H9 (cell line): ENCODE data around the gene TMEM163. TPM values are rescaled to one million over a fixed set of nuclear protein-coding genes. Genes with fewer than 3 reads are reported as not detected.

ENCODE experiments used
- DNase-seq: peaks from one replicate; pipeline ENCODE4 v3.0.0-alpha.2; 2017
- H2AFZ ChIP-seq: one replicate; pipeline ENCODE4 v1.6.1; 2013; ENCODE audit warnings: mild to moderate bottlenecking, low read length, control low read depth, moderate library complexity
- H2AK5ac ChIP-seq: 2 replicates; pipeline ENCODE4 v1.6.1; 2013; ENCODE audit warnings: low read length, control low read depth, mixed read lengths; ENCODE audit not compliant: insufficient read length
- H2BK120ac ChIP-seq: one replicate; pipeline ENCODE4 v1.6.1; 2013; ENCODE audit warnings: low read depth, mild to moderate bottlenecking, low read length, control low read depth, inconsistent platforms; ENCODE audit not compliant: poor library complexity, severe bottlenecking
- H2BK12ac ChIP-seq: 2 replicates; pipeline ENCODE4 v1.6.1; 2013; ENCODE audit warnings: low read length, control low read depth, mixed read lengths, low read depth; ENCODE audit not compliant: insufficient read length
- H2BK15ac ChIP-seq: 2 replicates; pipeline ENCODE4 v1.6.1; 2013; ENCODE audit warnings: low read depth, low read length, control low read depth
- H2BK20ac ChIP-seq: one replicate; pipeline ENCODE4 v1.6.1; 2013; ENCODE audit warnings: low read depth, mild to moderate bottlenecking, low read length, control low read depth, inconsistent platforms; ENCODE audit not compliant: poor library complexity, severe bottlenecking
- H2BK5ac ChIP-seq: 2 replicates; pipeline ENCODE4 v1.6.1; 2013; ENCODE audit warnings: low read length, control low read depth, mixed read lengths; ENCODE audit not compliant: insufficient read length
- H3K14ac ChIP-seq: 2 replicates; pipeline ENCODE4 v1.6.1; 2013; ENCODE audit warnings: low read length, control low read depth; ENCODE audit not compliant: insufficient read depth
- H3K18ac ChIP-seq: 2 replicates; pipeline ENCODE4 v1.6.1; 2013; ENCODE audit warnings: low read depth, mild to moderate bottlenecking, mixed read lengths, low read length, control low read depth; ENCODE audit not compliant: insufficient read length
- H3K23ac ChIP-seq: 2 replicates; pipeline ENCODE4 v1.6.1; 2013; ENCODE audit warnings: low read length, control low read depth, mixed read lengths, low read depth; ENCODE audit not compliant: insufficient read length
- H3K23me2 ChIP-seq: 2 replicates; pipeline ENCODE4 v1.6.1; 2013; ENCODE audit warnings: low read depth, mild to moderate bottlenecking, mixed read lengths, low read length, control low read depth; ENCODE audit not compliant: insufficient read length, poor library complexity, severe bottlenecking
- H3K27ac ChIP-seq: 2 replicates; pipeline ENCODE4 v1.5.1; 2013; ENCODE audit warnings: low read length, control low read depth, mixed read lengths, low read depth; ENCODE audit not compliant: insufficient read length
- H3K27me3 ChIP-seq: 2 replicates; pipeline ENCODE4 v1.6.1; 2013; ENCODE audit warnings: low read length, control low read depth, inconsistent platforms; ENCODE audit not compliant: insufficient read depth
- H3K4ac ChIP-seq: 2 replicates; pipeline ENCODE4 v1.6.1; 2013; ENCODE audit warnings: low read depth, mild to moderate bottlenecking, control low read depth, inconsistent platforms, low read length, moderate library complexity
- H3K4me1 ChIP-seq: 2 replicates; pipeline ENCODE4 v1.6.1; 2013; ENCODE audit warnings: low read length, control low read depth, inconsistent platforms; ENCODE audit not compliant: insufficient read depth
- H3K4me2 ChIP-seq: 2 replicates; pipeline ENCODE4 v1.6.1; 2013; ENCODE audit warnings: low read length, control low read depth, mixed read lengths; ENCODE audit not compliant: insufficient read length, insufficient read depth
- H3K56ac ChIP-seq: 2 replicates; pipeline ENCODE4 v1.6.1; 2013; ENCODE audit warnings: low read depth, mild to moderate bottlenecking, mixed read lengths, low read length, control low read depth; ENCODE audit not compliant: insufficient read length
- H3K79me1 ChIP-seq: 2 replicates; pipeline ENCODE4 v1.6.1; 2013; ENCODE audit warnings: low read depth, mild to moderate bottlenecking, moderate library complexity, low read length, control low read depth, inconsistent platforms; ENCODE audit not compliant: insufficient read depth, poor library complexity, severe bottlenecking
- H3K79me2 ChIP-seq: 2 replicates; pipeline ENCODE4 v1.6.1; 2013; ENCODE audit warnings: low read length, control low read depth, inconsistent platforms; ENCODE audit not compliant: insufficient read depth
- H3K9ac ChIP-seq: 2 replicates; pipeline ENCODE4 v1.6.1; 2013; ENCODE audit warnings: low read length, control low read depth, mixed read lengths; ENCODE audit not compliant: insufficient read length; ENCODE audit errors: extremely low read depth
- H3K9me3 ChIP-seq: one replicate; pipeline ENCODE4 v1.6.1; 2013; ENCODE audit warnings: low read depth, low read length, inconsistent platforms; ENCODE audit not compliant: control insufficient read depth
- H3T11ph ChIP-seq: one replicate; pipeline ENCODE4 v1.6.1; 2013; ENCODE audit warnings: mild to moderate bottlenecking, low read length, control low read depth, inconsistent platforms
- H4K20me1 ChIP-seq: one replicate; pipeline ENCODE4 v1.6.1; 2013; ENCODE audit not compliant: control insufficient read depth, insufficient read length, insufficient read depth
- H4K5ac ChIP-seq: 2 replicates; pipeline ENCODE4 v1.6.1; 2013; ENCODE audit warnings: low read depth, mild to moderate bottlenecking, mixed read lengths, low read length, control low read depth; ENCODE audit not compliant: insufficient read length
- H4K8ac ChIP-seq: replicated peaks from 2 replicates; pipeline ENCODE4 v1.6.1; 2013; ENCODE audit warnings: low read length, control low read depth, mixed read lengths, low read depth; ENCODE audit not compliant: insufficient read length
- H4K91ac ChIP-seq: 2 replicates; pipeline ENCODE4 v1.6.1; 2013; ENCODE audit warnings: low read depth, mild to moderate bottlenecking, moderate library complexity, mixed read lengths, low read length, control low read depth; ENCODE audit not compliant: insufficient read length
- H3K27ac Mint-ChIP-seq, 3 experiments: 2 replicates in 2 of 3; 3 replicates in 1 of 3; pipeline ENCODE4 v1.8.0; 2020 to 2021; ENCODE audit warnings: mixed read lengths in 3 of 3, mild to moderate bottlenecking in 1 of 3, moderate library complexity in 1 of 3
- H3K27me3 Mint-ChIP-seq: 2 replicates; pipeline ENCODE4 v1.8.0; 2021; ENCODE audit warnings: low read depth, mild to moderate bottlenecking, moderate library complexity, mixed read lengths
- H3K36me3 Mint-ChIP-seq, 3 experiments: 2 replicates in 2 of 3; 3 replicates in 1 of 3; pipeline ENCODE4 v1.8.0; 2020 to 2021; ENCODE audit warnings: low read depth in 3 of 3, mixed read lengths in 3 of 3; ENCODE audit not compliant: insufficient read depth in 1 of 3
- H3K4me1 Mint-ChIP-seq, 2 experiments: 2 replicates each; pipeline ENCODE4 v1.8.0; 2020; ENCODE audit warnings: mixed read lengths in 2 of 2
- H3K4me3 Mint-ChIP-seq, 2 experiments: 2 replicates in 1 of 2; 3 replicates in 1 of 2; pipeline ENCODE4 v1.8.0; 2020 to 2021; ENCODE audit warnings: mild to moderate bottlenecking in 2 of 2, mixed read lengths in 2 of 2, moderate library complexity in 1 of 2
- H3K9me3 Mint-ChIP-seq, 2 experiments: 2 replicates in 1 of 2; 3 replicates in 1 of 2; pipeline ENCODE4 v1.8.0; 2020; ENCODE audit warnings: mild to moderate bottlenecking in 2 of 2, mixed read lengths in 2 of 2, moderate library complexity in 1 of 2
- CTCF ChIP-seq: fragments of 200-600 bp; sonication (generic); conservative IDR thresholded peaks from 3 replicates; pipeline ENCODE4 v1.8.0; 2021; ENCODE audit warnings: antibody characterized with exemption, mild to moderate bottlenecking
- WGBS: extraction: QIAGEN DNeasy Blood & Tissue Kit; methylation state at CpG from one replicate; pipeline ENCODE4 v1.1.7; 2013; ENCODE audit warnings: missing lambda C conversion rate, low lambda C conversion rate, mixed read lengths; ENCODE audit not compliant: insufficient read length; ENCODE audit errors: extremely low coverage; 5-methylcytosine and 5-hydroxymethylcytosine counted together
- total RNA-seq: library from RNA; stranded (reverse); gene quantifications from 2 replicates; pipeline ENCODE4 v1.2.1, GENCODE V29; 2021

The TMEM163 gene
- total RNA-seq, 1 experiment from 2014 or later: 0.39 TPM

- H3K14ac ChIP-seq: no peak overlapping the region
- no peak overlapping the region for H3K56ac ChIP-seq
- no peak overlapping the region for H3K4ac ChIP-seq
- no peaks in the 10 kb centered on the region for H3K36me3 Mint-ChIP-seq
- no peak overlapping the region for H4K8ac ChIP-seq
- H3K4me1 ChIP-seq: no peaks in the 10 kb centered on the region
- H4K91ac ChIP-seq: no peak overlapping the region
- no peaks in the 10 kb centered on the region for H3K79me2 ChIP-seq
- no peaks in the 10 kb centered on the region for H3K27me3 ChIP-seq
- H3K79me1 ChIP-seq: no peaks in the 10 kb centered on the region
- no peaks in the 10 kb centered on the region for H3K23me2 ChIP-seq
- no peak overlapping the region for H3K4me2 ChIP-seq
- no peak overlapping the region for H3K27ac Mint-ChIP-seq
- WGBS: no CpG with 5 or more reads among the region's 3 CpGs
- no peak overlapping the region for H3T11ph ChIP-seq
- H3K4me3 Mint-ChIP-seq: no peak overlapping the region
- H3K27ac ChIP-seq: no peak overlapping the region
- no peak overlapping the region for H2BK120ac ChIP-seq
- 0 out of 4 replicates have a peak, but pooled peaks cover 0 to 2% of the 10 kb centered on the region in 2 experiments for H3K4me1 Mint-ChIP-seq
- H3K9me3 ChIP-seq: no peaks in the 10 kb centered on the region
- H3K27me3 Mint-ChIP-seq: no peaks in the 10 kb centered on the region; the same call in none of the 2 replicates
- H2AK5ac ChIP-seq: no peak overlapping the region
- H4K20me1 ChIP-seq: no peaks in the 10 kb centered on the region
- no peak for DNase-seq
- H2BK12ac ChIP-seq: no peak overlapping the region
- H3K18ac ChIP-seq: no peak overlapping the region
- H2AFZ ChIP-seq: no peak overlapping the region
- TF ChIP-seq CTCF: no peak
- H2BK5ac ChIP-seq: no peak overlapping the region
- no peak overlapping the region for H3K23ac ChIP-seq
- no peak overlapping the region for H3K9ac ChIP-seq
- H2BK20ac ChIP-seq: no peak overlapping the region
- no peak overlapping the region for H2BK15ac ChIP-seq
- H3K9me3 Mint-ChIP-seq: no peaks in the 10 kb centered on the region
- H4K5ac ChIP-seq: no peak overlapping the region
These were observed 169.7 kb downstream of the TMEM163 start for GRCh38 chr2:134549104-134549503.
